Liver (tissue), 9 donors: ENCODE results near the gene ZER1. TPM values are rescaled to one million over a fixed set of nuclear protein-coding genes. Genes with fewer than 3 reads are reported as not detected.

Source experiments
- DNase-seq: peaks from one replicate; pipeline ENCODE4 v3.0.0-alpha.2; 2017; ENCODE audit warnings: low spot score
- H3K27ac ChIP-seq, 2 donors: one replicate each; pipeline ENCODE4 v1.7.0; 2013; ENCODE audit warnings: inconsistent platforms in 2 of 2, low read length in 2 of 2, control low read depth in 1 of 2, low read depth in 1 of 2, mild to moderate bottlenecking in 1 of 2
- H3K27me3 ChIP-seq, 4 donors: one replicate each; pipeline versions ENCODE4 v1.6.1 to v1.7.0; 2013; ENCODE audit warnings: low read length in 3 of 4, inconsistent platforms in 1 of 4, mild to moderate bottlenecking in 1 of 4, moderate library complexity in 1 of 4; ENCODE audit not compliant: control insufficient read depth in 4 of 4, insufficient read depth in 4 of 4
- H3K36me3 ChIP-seq, 4 donors: one replicate each; pipeline versions ENCODE4 v1.6.1 to v1.7.0; 2013; ENCODE audit warnings: low read length in 3 of 4, mild to moderate bottlenecking in 3 of 4, low read depth in 1 of 4, moderate library complexity in 1 of 4; ENCODE audit not compliant: control insufficient read depth in 4 of 4, insufficient read depth in 3 of 4
- H3K4me1 ChIP-seq, 4 donors: one replicate each; pipeline versions ENCODE4 v1.6.1 to v1.7.0; 2013; ENCODE audit warnings: low read length in 3 of 4, mild to moderate bottlenecking in 3 of 4, moderate library complexity in 1 of 4; ENCODE audit not compliant: control insufficient read depth in 4 of 4, insufficient read depth in 4 of 4
- H3K4me3 ChIP-seq, 3 donors: one replicate each; pipeline versions ENCODE4 v1.6.1 to v1.7.0; 2013; ENCODE audit warnings: low read length in 3 of 3, control low read depth in 1 of 3, low read depth in 1 of 3, mild to moderate bottlenecking in 1 of 3
- H3K9ac ChIP-seq, 2 donors: one replicate each; pipeline ENCODE4 v1.7.0; 2013; ENCODE audit warnings: low read length in 2 of 2, mild to moderate bottlenecking in 2 of 2, moderate library complexity in 2 of 2, control low read depth in 1 of 2, low read depth in 1 of 2
- H3K9me3 ChIP-seq, 4 donors: one replicate each; pipeline versions ENCODE4 v1.6.1 to v1.7.0; 2013; ENCODE audit warnings: low read length in 3 of 4; ENCODE audit not compliant: control insufficient read depth in 4 of 4
- CTCF ChIP-seq: fragments of 150-350 bp; IDR thresholded peaks from 2 replicates; pipeline ENCODE4 v1.5.1; 2017; ENCODE audit warnings: improper control_type of control experiment, low read depth, low read length; ENCODE audit not compliant: missing input control
- EGR1 ChIP-seq, 2 donors: IDR thresholded peaks; 2 replicates each; pipeline ENCODE4 v1.6.1; 2016 to 2018; ENCODE audit warnings: antibody characterized with exemption in 2 of 2, low read depth in 2 of 2
- FOXA1 ChIP-seq: IDR thresholded peaks from 2 replicates; pipeline ENCODE4 v1.6.1; 2016; ENCODE audit warnings: antibody characterized with exemption
- FOXA2 ChIP-seq: IDR thresholded peaks from 2 replicates; pipeline ENCODE4 v1.6.1; 2016; ENCODE audit warnings: antibody characterized with exemption
- GABPA ChIP-seq, 2 donors: IDR thresholded peaks in 1 of 2; conservative IDR thresholded peaks in 1 of 2; 2 replicates each; pipeline ENCODE4 v1.6.1; 2016; ENCODE audit warnings: antibody characterized with exemption in 2 of 2, mild to moderate bottlenecking in 1 of 2, moderate library complexity in 1 of 2
- HNF4A ChIP-seq, 2 donors: conservative IDR thresholded peaks; 2 replicates each; pipeline ENCODE4 v1.6.1; 2016; ENCODE audit warnings: antibody characterized with exemption in 2 of 2, mild to moderate bottlenecking in 2 of 2
- HNF4G ChIP-seq: IDR thresholded peaks from 2 replicates; pipeline ENCODE4 v1.6.1; 2016; ENCODE audit warnings: antibody characterized with exemption
- JUND ChIP-seq, 2 donors: IDR thresholded peaks; 2 replicates each; pipeline ENCODE4 v1.6.1; 2016; ENCODE audit warnings: antibody characterized with exemption in 2 of 2
- NR2F2 ChIP-seq: IDR thresholded peaks from 2 replicates; pipeline ENCODE4 v1.6.1; 2016; ENCODE audit warnings: antibody characterized with exemption
- RAD21 ChIP-seq, 2 donors: IDR thresholded peaks; 2 replicates each; pipeline ENCODE4 v1.6.1; 2016; ENCODE audit warnings: antibody characterized with exemption in 2 of 2, mild to moderate bottlenecking in 2 of 2
- REST ChIP-seq: IDR thresholded peaks from 2 replicates; pipeline ENCODE4 v1.6.1; 2016; ENCODE audit warnings: antibody characterized with exemption, mild to moderate bottlenecking
- RXRA ChIP-seq, 2 donors: IDR thresholded peaks; 2 replicates each; pipeline ENCODE4 v1.6.1; 2017 to 2018; ENCODE audit warnings: antibody characterized with exemption in 2 of 2, mild to moderate bottlenecking in 1 of 2
- SP1 ChIP-seq: IDR thresholded peaks from 2 replicates; pipeline ENCODE4 v1.6.1; 2018; ENCODE audit warnings: antibody characterized with exemption, mild to moderate bottlenecking
- TAF1 ChIP-seq: conservative IDR thresholded peaks from 2 replicates; pipeline ENCODE4 v1.6.1; 2016; ENCODE audit warnings: antibody characterized with exemption, mild to moderate bottlenecking
- YY1 ChIP-seq: IDR thresholded peaks from 2 replicates; pipeline ENCODE4 v1.6.1; 2016; ENCODE audit warnings: antibody characterized with exemption, mild to moderate bottlenecking
- ZBTB33 ChIP-seq: IDR thresholded peaks from 2 replicates; pipeline ENCODE4 v1.6.1; 2016; ENCODE audit warnings: antibody characterized with exemption
- WGBS: extraction: QIAGEN DNeasy Blood & Tissue Kit; methylation state at CpG from one replicate; pipeline ENCODE4 v1.1.7; 2013; 5-methylcytosine and 5-hydroxymethylcytosine counted together
- polyA plus RNA-seq, 2 donors: library from polyadenylated mRNA; stranded (reverse) in 1 of 2; unstranded in 1 of 2; fragments of 200-250 nt in 1 of 2; fragments of >200 nt in 1 of 2; fragmentation: Nextera tagmentation in 1 of 2; extraction: Ambion mirVana in 1 of 2; gene quantifications; one replicate each; pipeline versions ENCODE4 v1.2.1 to v1.2.3, GENCODE V29; 2013 to 2015
- total RNA-seq, 2 donors: library from RNA; depleted of rRNA; stranded (reverse); fragments of >200 nt; gene quantifications; one replicate each; pipeline ENCODE4 v1.2.3, GENCODE V29; 2014
- TF ChIP-seq, protein P1 (sequence below): IDR thresholded peaks from 2 replicates; pipeline ENCODE4 v1.6.1; 2016; ENCODE audit warnings: antibody characterized with exemption
- TF ChIP-seq, protein P2 (sequence below): IDR thresholded peaks from 2 replicates; pipeline ENCODE4 v1.6.1; 2016; ENCODE audit warnings: antibody characterized with exemption
- donor health status: healthy.
- donor health status: healthy.
- donor health status: healthy.
- donor health status: healthy.
- donor health status: healthy.

Gene ZER1
- total and polyA plus RNA-seq, 4 donors, result 7.6 to 29.1 (median 15.8) TPM

DNA sequence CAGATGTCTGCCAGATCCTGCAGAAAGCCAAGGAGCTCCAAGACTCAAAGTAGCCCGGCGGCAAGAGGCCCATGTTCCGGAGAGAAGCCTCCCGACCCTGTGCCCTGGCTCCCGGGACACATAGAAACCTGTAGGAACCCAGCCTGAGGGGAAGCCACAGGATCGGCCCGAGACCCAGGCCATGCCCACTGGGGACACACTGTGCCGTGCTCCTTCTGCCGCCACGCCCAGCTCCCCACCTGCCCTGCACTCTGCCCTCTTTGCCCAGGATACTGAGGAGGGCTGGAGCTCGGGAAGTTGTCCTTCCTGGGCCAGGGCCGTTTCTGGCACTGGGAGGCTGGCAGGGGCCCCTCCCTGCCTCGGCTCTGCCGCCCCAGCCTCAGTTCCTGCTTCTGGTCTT, 36.1 kb upstream of the ZER1 start:
- DNase-seq, result no peak
- Histone ChIP-seq H3K27me3 (no peaks in the 10 kb centered on the region), H3K4me1 (no peaks in the 10 kb centered on the region), H3K36me3 (peaks cover 26 to 50% (median 31%) of the 10 kb centered on the region in 4 donors), H3K27ac (no peak overlapping the region), H3K9me3 (no peaks in the 10 kb centered on the region), H3K9ac (no peak overlapping the region), H3K4me3 (no peak overlapping the region)
- WGBS, result 88% methylated on average over 14 of the region's 14 CpGs
- no peak for TF ChIP-seq GABPA (IDR thresholded peaks at IDR 0.05 in 1 of 2, conservative IDR thresholded peaks at IDR 0.05 in 1 of 2)
- TF ChIP-seq RXRA (IDR thresholded peaks at IDR 0.05), result no peak
- TF ChIP-seq REST, result no peak
- TF ChIP-seq, protein P1, sequence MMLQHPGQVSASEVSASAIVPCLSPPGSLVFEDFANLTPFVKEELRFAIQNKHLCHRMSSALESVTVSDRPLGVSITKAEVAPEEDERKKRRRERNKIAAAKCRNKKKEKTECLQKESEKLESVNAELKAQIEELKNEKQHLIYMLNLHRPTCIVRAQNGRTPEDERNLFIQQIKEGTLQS, result no peak
- no peak for TF ChIP-seq ZBTB33
- no peak for TF ChIP-seq CTCF
- TF ChIP-seq, protein P2, sequence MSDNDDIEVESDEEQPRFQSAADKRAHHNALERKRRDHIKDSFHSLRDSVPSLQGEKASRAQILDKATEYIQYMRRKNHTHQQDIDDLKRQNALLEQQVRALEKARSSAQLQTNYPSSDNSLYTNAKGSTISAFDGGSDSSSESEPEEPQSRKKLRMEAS, result no peak
- no peak for TF ChIP-seq TAF1
- no peak for TF ChIP-seq HNF4G
- no peak for TF ChIP-seq FOXA2
- no peak for TF ChIP-seq SP1
- TF ChIP-seq FOXA1, result no peak
- no peak for TF ChIP-seq HNF4A (conservative IDR thresholded peaks at IDR 0.05)
- TF ChIP-seq JUND (IDR thresholded peaks at IDR 0.05), result no peak
- no peak for TF ChIP-seq EGR1 (IDR thresholded peaks at IDR 0.05; ENCODE audit: low read depth in 2 of 2)
- TF ChIP-seq NR2F2, result no peak
- TF ChIP-seq YY1, result no peak
- no peak for TF ChIP-seq RAD21 (IDR thresholded peaks at IDR 0.05)
